ENCODE measurements around the gene PCSK6. TPM values are rescaled to one million over a fixed set of nuclear protein-coding genes. Genes with fewer than 3 reads are reported as not detected.

The PCSK6 gene
- total RNA-seq, 4 donors from 2014 or later, result 4.0 to 28.6 (median 17.5) TPM

GRCh38 chr15:101411085-101411484, 78.4 kb downstream of the PCSK6 start:
- H3K9me3 ChIP-seq, result no peaks in the 10 kb centered on the region
- no peak for TF ChIP-seq CTCF (IDR thresholded peaks at IDR 0.05)
- intact Hi-C loops (cut with DNase I), result no loop called here
- H3K36me3 ChIP-seq, result no peaks in the 10 kb centered on the region
- H3K4me3 ChIP-seq (replicated peaks in 1 of 3), result no peak overlapping the region
- WGBS, 2 donors, result 77 to 87% methylated on average over 12 of the region's 12 CpGs
- H3K27ac ChIP-seq, result no peak overlapping the region
- DNase-seq, result no peak
- H3K4me1 ChIP-seq, result no peaks in the 10 kb centered on the region
- H3K27me3 ChIP-seq, result no peaks in the 10 kb centered on the region

- H3K27me3 ChIP-seq, result no peaks in the 10 kb centered on the region
- no peaks in the 10 kb centered on the region for H3K36me3 ChIP-seq
- intact Hi-C loops (cut with DNase I), result no loop called here
- H3K4me1 ChIP-seq, result no peaks in the 10 kb centered on the region
- no peaks in the 10 kb centered on the region for H3K9me3 ChIP-seq
- no peak overlapping the region for H3K27ac ChIP-seq
- TF ChIP-seq CTCF (IDR thresholded peaks at IDR 0.05) (no peak), POLR2A (IDR thresholded peaks at IDR 0.05) (no peak)
- H3K4me3 ChIP-seq (replicated peaks in 1 of 3), result no peak overlapping the region
- no peak for DNase-seq
- WGBS, 2 donors, result 87 to 88% methylated on average over 7 of the region's 7 CpGs
Measured at GRCh38 chr15:101410612-101411011, 78.9 kb downstream of the PCSK6 start.

- no peaks in the 10 kb centered on the region for H3K27me3 ChIP-seq
- intact Hi-C loops (cut with DNase I), result no loop called here
- no peak for TF ChIP-seq POLR2A (IDR thresholded peaks at IDR 0.05)
- no peak for TF ChIP-seq CTCF (IDR thresholded peaks at IDR 0.05)
- 92 to 97% methylated on average over 4 of the region's 4 CpGs for WGBS, 2 donors
- no peaks in the 10 kb centered on the region for H3K36me3 ChIP-seq
- H3K4me3 ChIP-seq (replicated peaks in 1 of 3), result no peak overlapping the region
- H3K9me3 ChIP-seq, result no peaks in the 10 kb centered on the region
- no peak for DNase-seq
- H3K27ac ChIP-seq, result no peak overlapping the region
- no peaks in the 10 kb centered on the region for H3K4me1 ChIP-seq
Measured at GRCh38 chr15:101409621-101410020, 79.9 kb downstream of the PCSK6 start.

- no peaks in the 10 kb centered on the region for H3K27me3 ChIP-seq
- H3K4me1 ChIP-seq, result no peaks in the 10 kb centered on the region
- no peak for DNase-seq
- 88 to 90% methylated on average over 23 of the region's 23 CpGs for WGBS, 2 donors
- H3K4me3 ChIP-seq (replicated peaks in 1 of 3), result no peak overlapping the region
- H3K27ac ChIP-seq, result no peak overlapping the region
- no peaks in the 10 kb centered on the region for H3K9me3 ChIP-seq
- TF ChIP-seq POLR2A (IDR thresholded peaks at IDR 0.05), result no peak
- TF ChIP-seq CTCF (IDR thresholded peaks at IDR 0.05), result no peak
- no peaks in the 10 kb centered on the region for H3K36me3 ChIP-seq
- intact Hi-C loops (cut with DNase I), result no loop called here
Measured at GRCh38 chr15:101407966-101408775, 81.3 kb downstream of the PCSK6 start.

GRCh38 chr15:101407439-101407838, 82.1 kb downstream of the PCSK6 start:
- intact Hi-C loops (cut with DNase I), result no loop called here

More at GRCh38 chr15:101407439-101407838, 82.1 kb downstream of the PCSK6 start:
- DNase-seq, result no peak
- Histone ChIP-seq H3K27ac (no peak overlapping the region), H3K36me3 (no peaks in the 10 kb centered on the region), H3K27me3 (no peaks in the 10 kb centered on the region), H3K4me3 (replicated peaks in 1 of 3) (no peak overlapping the region), H3K4me1 (no peaks in the 10 kb centered on the region), H3K9me3 (no peaks in the 10 kb centered on the region)
- TF ChIP-seq CTCF (IDR thresholded peaks at IDR 0.05), result no peak
- no peak for TF ChIP-seq POLR2A (IDR thresholded peaks at IDR 0.05)
- WGBS, 2 donors, result 82 to 94% methylated on average over 5 of the region's 5 CpGs
